ENCODE measurements around the gene FBLN2.

The FBLN2 gene

GRCh38 chr3:13617097-13617738, 68.3 kb downstream of the FBLN2 start:
- H3K4me3 ChIP-seq (ENCODE audit: low read length): no peak overlapping the region
- H3K9me3 ChIP-seq (ENCODE audit: control insufficient read depth, low read length): no peaks in the 10 kb centered on the region
- no peak overlapping the region for H3K9ac ChIP-seq (ENCODE audit: low read length)
- H3K27me3 ChIP-seq (replicated peaks; ENCODE audit: control insufficient read depth, insufficient read depth, low read length): no peaks in the 10 kb centered on the region
- peaks cover 13% of the 10 kb centered on the region for H3K4me1 ChIP-seq (ENCODE audit: control insufficient read depth, insufficient read depth, low read length)
- no peak for DNase-seq (ENCODE audit: low read depth)
- peaks cover 89% of the 10 kb centered on the region for H3K36me3 ChIP-seq (ENCODE audit: control insufficient read depth, insufficient read depth, low read length, severe bottlenecking)

GRCh38 chr3:13617981-13618380, 69.1 kb downstream of the FBLN2 start:
- peaks cover 10% of the 10 kb centered on the region for H3K4me1 ChIP-seq (ENCODE audit: control insufficient read depth, insufficient read depth, low read length)
- no peak overlapping the region for H3K9ac ChIP-seq (ENCODE audit: low read length)
- H3K36me3 ChIP-seq (ENCODE audit: control insufficient read depth, insufficient read depth, low read length, severe bottlenecking): peaks cover 96% of the 10 kb centered on the region
- no peaks in the 10 kb centered on the region for H3K27me3 ChIP-seq (replicated peaks; ENCODE audit: control insufficient read depth, insufficient read depth, low read length)
- no peak for DNase-seq (ENCODE audit: low read depth)
- no peaks in the 10 kb centered on the region for H3K9me3 ChIP-seq (ENCODE audit: control insufficient read depth, low read length)
- no peak overlapping the region for H3K4me3 ChIP-seq (ENCODE audit: low read length)

- DNase-seq (ENCODE audit: low read depth): no peak
- Histone ChIP-seq H3K4me1 (ENCODE audit: control insufficient read depth, insufficient read depth, low read length) (peaks cover 2% of the 10 kb centered on the region), H3K4me3 (ENCODE audit: low read length) (no peak overlapping the region), H3K27me3 (replicated peaks; ENCODE audit: control insufficient read depth, insufficient read depth, low read length) (no peaks in the 10 kb centered on the region), H3K36me3 (ENCODE audit: control insufficient read depth, insufficient read depth, low read length, severe bottlenecking) (peaks cover 98% of the 10 kb centered on the region), H3K9me3 (ENCODE audit: control insufficient read depth, low read length) (no peaks in the 10 kb centered on the region), H3K9ac (ENCODE audit: low read length) (no peak overlapping the region)
These were observed 69.9 kb downstream of the FBLN2 start for GRCh38 chr3:13618836-13619235.

- no peaks in the 10 kb centered on the region for H3K9me3 ChIP-seq (ENCODE audit: control insufficient read depth, low read length)
- no peak for DNase-seq (ENCODE audit: low read depth)
- no peak overlapping the region for H3K4me3 ChIP-seq (ENCODE audit: low read length)
- H3K9ac ChIP-seq (ENCODE audit: low read length): no peak overlapping the region
- no peaks in the 10 kb centered on the region for H3K27me3 ChIP-seq (replicated peaks; ENCODE audit: control insufficient read depth, insufficient read depth, low read length)
- H3K36me3 ChIP-seq (ENCODE audit: control insufficient read depth, insufficient read depth, low read length, severe bottlenecking): peaks cover 98% of the 10 kb centered on the region
- H3K4me1 ChIP-seq (ENCODE audit: control insufficient read depth, insufficient read depth, low read length): no peaks in the 10 kb centered on the region
These were observed 70.8 kb downstream of the FBLN2 start for GRCh38 chr3:13619661-13620230.

- no peak for DNase-seq (ENCODE audit: low read depth)
- Histone ChIP-seq H3K4me1 (ENCODE audit: control insufficient read depth, insufficient read depth, low read length) (no peaks in the 10 kb centered on the region), H3K9ac (ENCODE audit: low read length) (no peak overlapping the region), H3K27me3 (replicated peaks; ENCODE audit: control insufficient read depth, insufficient read depth, low read length) (no peaks in the 10 kb centered on the region), H3K36me3 (ENCODE audit: control insufficient read depth, insufficient read depth, low read length, severe bottlenecking) (peaks cover 95% of the 10 kb centered on the region), H3K9me3 (ENCODE audit: control insufficient read depth, low read length) (no peaks in the 10 kb centered on the region), H3K4me3 (ENCODE audit: low read length) (no peak overlapping the region)
These were observed 71.4 kb downstream of the FBLN2 start for GRCh38 chr3:13620281-13620680.

- Histone ChIP-seq H3K36me3 (ENCODE audit: control insufficient read depth, insufficient read depth, low read length, severe bottlenecking) (peaks cover 95% of the 10 kb centered on the region), H3K4me1 (ENCODE audit: control insufficient read depth, insufficient read depth, low read length) (no peaks in the 10 kb centered on the region), H3K9ac (ENCODE audit: low read length) (no peak overlapping the region), H3K4me3 (ENCODE audit: low read length) (no peak overlapping the region), H3K9me3 (ENCODE audit: control insufficient read depth, low read length) (no peaks in the 10 kb centered on the region), H3K27me3 (replicated peaks; ENCODE audit: control insufficient read depth, insufficient read depth, low read length) (no peaks in the 10 kb centered on the region)
- DNase-seq (ENCODE audit: low read depth): no peak
These were observed 71.9 kb downstream of the FBLN2 start for GRCh38 chr3:13620776-13621365.

GRCh38 chr3:13621381-13622221, 72.7 kb downstream of the FBLN2 start:
- no peak overlapping the region for H3K9ac ChIP-seq (ENCODE audit: low read length)
- DNase-seq (ENCODE audit: low read depth): no peak
- no peak overlapping the region for H3K4me3 ChIP-seq (ENCODE audit: low read length)
- H3K4me1 ChIP-seq (ENCODE audit: control insufficient read depth, insufficient read depth, low read length): no peaks in the 10 kb centered on the region
- peaks cover 95% of the 10 kb centered on the region for H3K36me3 ChIP-seq (ENCODE audit: control insufficient read depth, insufficient read depth, low read length, severe bottlenecking)
- H3K27me3 ChIP-seq (replicated peaks; ENCODE audit: control insufficient read depth, insufficient read depth, low read length): no peaks in the 10 kb centered on the region
- no peaks in the 10 kb centered on the region for H3K9me3 ChIP-seq (ENCODE audit: control insufficient read depth, low read length)

- Histone ChIP-seq H3K27me3 (replicated peaks; ENCODE audit: control insufficient read depth, insufficient read depth, low read length) (no peaks in the 10 kb centered on the region), H3K4me1 (ENCODE audit: control insufficient read depth, insufficient read depth, low read length) (peaks cover 5% of the 10 kb centered on the region), H3K9ac (ENCODE audit: low read length) (no peak overlapping the region), H3K4me3 (ENCODE audit: low read length) (no peak overlapping the region), H3K36me3 (ENCODE audit: control insufficient read depth, insufficient read depth, low read length, severe bottlenecking) (peaks cover 95% of the 10 kb centered on the region), H3K9me3 (ENCODE audit: control insufficient read depth, low read length) (no peaks in the 10 kb centered on the region)
- DNase-seq (ENCODE audit: low read depth): no peak
These were observed 73.4 kb downstream of the FBLN2 start for GRCh38 chr3:13622356-13622755.

GRCh38 chr3:13623101-13623654, 74.3 kb downstream of the FBLN2 start:
- Histone ChIP-seq H3K4me1 (ENCODE audit: control insufficient read depth, insufficient read depth, low read length) (peaks cover 12% of the 10 kb centered on the region), H3K9me3 (ENCODE audit: control insufficient read depth, low read length) (no peaks in the 10 kb centered on the region), H3K36me3 (ENCODE audit: control insufficient read depth, insufficient read depth, low read length, severe bottlenecking) (peaks cover 97% of the 10 kb centered on the region), H3K9ac (ENCODE audit: low read length) (no peak overlapping the region), H3K4me3 (ENCODE audit: low read length) (no peak overlapping the region), H3K27me3 (replicated peaks; ENCODE audit: control insufficient read depth, insufficient read depth, low read length) (no peaks in the 10 kb centered on the region)
- DNase-seq (ENCODE audit: low read depth): no peak

GRCh38 chr3:13624021-13624420, 75.1 kb downstream of the FBLN2 start:
- no peak for DNase-seq (ENCODE audit: low read depth)
- Histone ChIP-seq H3K4me3 (ENCODE audit: low read length) (no peak overlapping the region), H3K4me1 (ENCODE audit: control insufficient read depth, insufficient read depth, low read length) (peaks cover 12% of the 10 kb centered on the region), H3K9ac (ENCODE audit: low read length) (no peak overlapping the region), H3K9me3 (ENCODE audit: control insufficient read depth, low read length) (no peaks in the 10 kb centered on the region), H3K36me3 (ENCODE audit: control insufficient read depth, insufficient read depth, low read length, severe bottlenecking) (peaks cover 97% of the 10 kb centered on the region), H3K27me3 (replicated peaks; ENCODE audit: control insufficient read depth, insufficient read depth, low read length) (no peaks in the 10 kb centered on the region)

- no peak for DNase-seq (ENCODE audit: low read depth)
These were observed 75.8 kb downstream of the FBLN2 start for GRCh38 chr3:13624671-13625125.

More at GRCh38 chr3:13624671-13625125, 75.8 kb downstream of the FBLN2 start:
- Histone ChIP-seq H3K9ac (ENCODE audit: low read length) (no peak overlapping the region), H3K27me3 (replicated peaks; ENCODE audit: control insufficient read depth, insufficient read depth, low read length) (no peaks in the 10 kb centered on the region), H3K4me3 (ENCODE audit: low read length) (no peak overlapping the region), H3K36me3 (ENCODE audit: control insufficient read depth, insufficient read depth, low read length, severe bottlenecking) (peaks cover 97% of the 10 kb centered on the region), H3K4me1 (ENCODE audit: control insufficient read depth, insufficient read depth, low read length) (peaks cover 12% of the 10 kb centered on the region), H3K9me3 (ENCODE audit: control insufficient read depth, low read length) (no peaks in the 10 kb centered on the region)

Measured in adipocyte (in vitro differentiated cells).